CD4-positive, CD25-positive, alpha-beta regulatory T cell (primary cell): Measurements from ENCODE around the gene FKRP. TPM values are rescaled to one million over a fixed set of nuclear protein-coding genes. Genes with fewer than 3 reads are reported as not detected.
"Not testable (repeated sequence)": the region's sequence is repeated elsewhere in the genome, so short reads cannot be mapped to it uniquely, and the experiment has no call there.

Source experiments
- ATAC-seq, 2 donors: fragments of 150-1000 bp; cut with Tn5 transposase; one replicate each; pipeline ENCODE4 v1.10.0; 2021; ENCODE audit warnings: low read depth in 2 of 2, moderate number of reproducible peaks in 2 of 2, moderate library complexity in 1 of 2
- DNase-seq, 3 donors: peaks; one replicate each; pipeline versions ENCODE4 v3.0.0 to v3.0.0-alpha.2; 2012 to 2022; ENCODE audit warnings: mixed read lengths in 1 of 3
- H3K27ac ChIP-seq: one replicate; pipeline ENCODE4 v1.7.0; 2013; ENCODE audit warnings: mild to moderate bottlenecking, low read length; ENCODE audit not compliant: insufficient read depth, poor library complexity, severe bottlenecking
- H3K27me3 ChIP-seq: one replicate; pipeline ENCODE4 v1.7.0; 2013; ENCODE audit warnings: low read length; ENCODE audit not compliant: control insufficient read depth, insufficient read depth
- H3K36me3 ChIP-seq: one replicate; pipeline ENCODE4 v1.7.0; 2013; ENCODE audit warnings: mild to moderate bottlenecking, low read length, moderate library complexity; ENCODE audit not compliant: control insufficient read depth, insufficient read depth
- H3K4me1 ChIP-seq: 2 replicates; pipeline ENCODE4 v1.7.0; 2013; ENCODE audit warnings: mild to moderate bottlenecking, low read length; ENCODE audit not compliant: insufficient read depth, control insufficient read depth, poor library complexity, severe bottlenecking
- H3K4me3 ChIP-seq: one replicate; pipeline ENCODE4 v1.7.0; 2013; ENCODE audit warnings: low read depth, mild to moderate bottlenecking, low read length, moderate library complexity
- H3K9me3 ChIP-seq, 2 experiments: 1 replicate in 1 of 2; 2 replicates in 1 of 2; pipeline ENCODE4 v1.7.0; 2013; ENCODE audit warnings: low read length in 2 of 2, mild to moderate bottlenecking in 1 of 2, moderate library complexity in 1 of 2; ENCODE audit not compliant: control insufficient read depth in 2 of 2
- H3K27ac Mint-ChIP-seq, 3 donors: one replicate each; pipeline ENCODE4 v1.8.0; 2020 to 2022; ENCODE audit warnings: mild to moderate bottlenecking in 3 of 3, mixed read lengths in 3 of 3, moderate library complexity in 2 of 3
- H3K27me3 Mint-ChIP-seq: one replicate; pipeline ENCODE4 v1.8.0; 2022; ENCODE audit warnings: mild to moderate bottlenecking, mixed read lengths
- H3K36me3 Mint-ChIP-seq: one replicate; pipeline ENCODE4 v1.8.0; 2020; ENCODE audit warnings: mixed read lengths
- H3K4me1 Mint-ChIP-seq, 4 donors: one replicate each; pipeline ENCODE4 v1.8.0; 2020 to 2022; ENCODE audit warnings: mixed read lengths in 4 of 4, mild to moderate bottlenecking in 1 of 4
- H3K4me3 Mint-ChIP-seq, 4 donors: one replicate each; pipeline ENCODE4 v1.8.0; 2020 to 2022; ENCODE audit warnings: mild to moderate bottlenecking in 4 of 4, mixed read lengths in 4 of 4, moderate library complexity in 3 of 4
- H3K9me3 Mint-ChIP-seq, 7 donors: one replicate each; pipeline ENCODE4 v1.8.0; 2020 to 2022; ENCODE audit warnings: mixed read lengths in 7 of 7, mild to moderate bottlenecking in 3 of 7, moderate library complexity in 2 of 7
- polyA plus RNA-seq, 4 donors: library from polyadenylated mRNA; unstranded; fragments of 300-500 nt; fragmentation: Illumina TruSeq; gene quantifications; one replicate each; pipeline ENCODE4 v1.2.3, GENCODE V29; 2021
- total RNA-seq: library from RNA; stranded (reverse); gene quantifications from one replicate; pipeline ENCODE4 v1.2.3, GENCODE V29; 2022

Gene FKRP
- total and polyA plus RNA-seq, 5 donors from 2014 or later: 2.7 to 18.7 (median 4.0) TPM

GRCh38 chr19:46772170-46773017, 26.5 kb downstream of the FKRP start:
- no peak for DNase-seq
- H3K4me1 Mint-ChIP-seq: peaks cover 0 to 5% (median 0%) of the 10 kb centered on the region in 4 donors
- ATAC-seq: no peak

GRCh38 chr19:46773018-46773399, 27.2 kb downstream of the FKRP start:
- no peak overlapping the region for H3K4me3 Mint-ChIP-seq
- no peak overlapping the region for H3K27ac Mint-ChIP-seq
- H3K4me3 ChIP-seq: no peak overlapping the region
- H3K27me3 ChIP-seq: no peaks in the 10 kb centered on the region
- H3K9me3 Mint-ChIP-seq: no peaks in the 10 kb centered on the region
- H3K27me3 Mint-ChIP-seq: no peaks in the 10 kb centered on the region
- no peaks in the 10 kb centered on the region for H3K4me1 ChIP-seq
- DNase-seq (no peak), ATAC-seq (no peak)
- H3K9me3 ChIP-seq: no peaks in the 10 kb centered on the region
- H3K36me3 Mint-ChIP-seq: peaks cover 14% of the 10 kb centered on the region
- H3K27ac ChIP-seq: no peak overlapping the region
- peaks cover 0 to 5% (median 0%) of the 10 kb centered on the region in 4 donors for H3K4me1 Mint-ChIP-seq
- peaks cover 31% of the 10 kb centered on the region for H3K36me3 ChIP-seq

More at GRCh38 chr19:46772170-46773017, 26.5 kb downstream of the FKRP start:
- Histone ChIP-seq H3K9me3 (no peaks in the 10 kb centered on the region), H3K27me3 (no peaks in the 10 kb centered on the region), H3K36me3 (peaks cover 27% of the 10 kb centered on the region), H3K4me1 (no peaks in the 10 kb centered on the region), H3K27ac (no peak overlapping the region), H3K4me3 (no peak overlapping the region)
- no peak overlapping the region for H3K4me3 Mint-ChIP-seq
- H3K36me3 Mint-ChIP-seq: peaks cover 14% of the 10 kb centered on the region
- H3K9me3 Mint-ChIP-seq: no peaks in the 10 kb centered on the region
- H3K27me3 Mint-ChIP-seq: no peaks in the 10 kb centered on the region
- H3K27ac Mint-ChIP-seq: no peak overlapping the region

DNA sequence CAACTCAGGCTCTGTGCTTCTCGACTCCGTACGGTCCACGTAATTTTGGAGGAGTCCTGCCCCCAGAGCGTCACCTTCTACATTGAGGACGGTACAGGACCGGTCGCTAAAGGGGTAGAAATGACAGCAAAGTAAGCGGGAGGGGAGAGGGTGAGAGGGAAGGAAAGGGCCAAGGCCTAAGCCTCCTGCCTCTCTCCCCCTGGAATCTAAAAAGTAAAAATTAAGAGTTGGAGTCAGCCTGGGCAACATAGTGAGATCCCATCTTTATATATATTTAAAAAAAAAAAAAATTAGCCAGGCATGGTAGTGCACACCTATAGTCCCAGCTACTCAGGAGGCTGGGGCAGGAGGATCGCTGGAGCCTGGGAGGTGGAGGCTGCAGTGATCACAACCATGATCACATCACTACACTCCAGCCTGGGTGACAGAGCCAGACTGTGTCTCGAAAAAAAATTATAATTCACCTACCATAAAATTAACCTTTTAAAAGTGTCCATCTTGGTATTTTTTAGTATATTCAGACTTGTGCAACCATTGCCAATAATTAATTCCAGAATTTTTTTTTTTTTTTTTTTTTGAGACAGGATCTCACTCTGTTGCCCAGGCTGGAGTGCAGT, 29.9 kb downstream of the FKRP start:
- Mint-ChIP-seq H3K27me3 (no peaks in the 10 kb centered on the region), H3K9me3 (no peaks in the 10 kb centered on the region), H3K27ac (peak overlapping the region in 1 of 3 donors; percentile 23), H3K4me1 (peaks cover 0 to 5% (median 0%) of the 10 kb centered on the region in 4 donors), H3K36me3 (peaks cover 20% of the 10 kb centered on the region), H3K4me3 (no peak overlapping the region)
- Histone ChIP-seq H3K27me3 (no peaks in the 10 kb centered on the region), H3K4me1 (no peaks in the 10 kb centered on the region), H3K9me3 (no peaks in the 10 kb centered on the region), H3K36me3 (peaks cover 46% of the 10 kb centered on the region), H3K27ac (no peak overlapping the region), H3K4me3 (no peak overlapping the region)
- ATAC-seq (no peak), DNase-seq (no peak)

- no peaks in the 10 kb centered on the region for H3K9me3 ChIP-seq
- Mint-ChIP-seq H3K27me3 (no peaks in the 10 kb centered on the region), H3K4me3 (no peak overlapping the region), H3K9me3 (no peaks in the 10 kb centered on the region), H3K36me3 (peaks cover 27% of the 10 kb centered on the region), H3K27ac (no peak overlapping the region), H3K4me1 (peaks cover 0 to 5% (median 0%) of the 10 kb centered on the region in 4 donors)
- no peak overlapping the region for H3K4me3 ChIP-seq
- H3K27ac ChIP-seq: no peak overlapping the region
- H3K36me3 ChIP-seq: peaks cover 59% of the 10 kb centered on the region
- no peaks in the 10 kb centered on the region for H3K4me1 ChIP-seq
- ATAC-seq: no peak
- no peak for DNase-seq
- H3K27me3 ChIP-seq: no peaks in the 10 kb centered on the region
Observed at GRCh38 chr19:46776927-46777911, 31.4 kb downstream of the FKRP start.

GRCh38 chr19:46777956-46778645, 32.2 kb downstream of the FKRP start:
- H3K9me3 ChIP-seq, H3K27me3 Mint-ChIP-seq, H3K4me3 Mint-ChIP-seq, H3K27me3 ChIP-seq, H3K4me1 ChIP-seq, H3K27ac Mint-ChIP-seq, ATAC-seq, H3K27ac ChIP-seq, H3K4me3 ChIP-seq, H3K9me3 Mint-ChIP-seq, DNase-seq: not testable (repeated sequence)
- Mint-ChIP-seq H3K4me1 (peaks cover 0 to 13% (median 6%) of the 10 kb centered on the region in 4 donors), H3K36me3 (peaks cover 32% of the 10 kb centered on the region)
- peaks cover 64% of the 10 kb centered on the region for H3K36me3 ChIP-seq

GRCh38 chr19:46782355-46783019, 36.6 kb downstream of the FKRP start:
- Histone ChIP-seq H3K4me1 (peaks cover 39% of the 10 kb centered on the region), H3K4me3 (no peak overlapping the region), H3K27ac (no peak overlapping the region), H3K27me3 (no peaks in the 10 kb centered on the region), H3K9me3 (no peaks in the 10 kb centered on the region), H3K36me3 (peaks cover 37% of the 10 kb centered on the region)
- Mint-ChIP-seq H3K4me1 (peaks cover 6 to 49% (median 29%) of the 10 kb centered on the region in 4 donors), H3K4me3 (peak overlapping the region in 2 of 4 donors; percentile 38 to 100), H3K9me3 (no peaks in the 10 kb centered on the region), H3K36me3 (peaks cover 18% of the 10 kb centered on the region), H3K27ac (peak overlapping the region in 2 of 3 donors; percentile 71 to 83), H3K27me3 (no peaks in the 10 kb centered on the region)
- ATAC-seq (no peak), DNase-seq (no peak)
